ENCODE measurements around the gene HLA-DMA. TPM values are rescaled to one million over a fixed set of nuclear protein-coding genes. Genes with fewer than 3 reads are reported as not detected.

HLA-DMA gene
- total and polyA plus RNA-seq, 2 of the 4 experiments (the other 2 are of a cell fraction): 2.3 to 8.3 TPM

GRCh38 chr6:32975886-32976285, 23.0 kb upstream of the HLA-DMA start (continued):
- TF ChIP-seq MAZ (IDR thresholded peaks at IDR 0.05; ENCODE audit: borderline replicate concordance, low read depth, low read length) (no peak), RCOR1 (IDR thresholded peaks at IDR 0.05; ENCODE audit: insufficient replicate concordance, low read length) (no peak), CEBPB (IDR thresholded peaks at IDR 0.05; ENCODE audit: low read depth, low read length) (no peak), CHD1 (IDR thresholded peaks at IDR 0.05; ENCODE audit: low read depth, low read length) (no peak), POLR2A (IDR thresholded peaks at IDR 0.05; ENCODE audit: low read depth, low read length) (no peak)
- TF ChIP-seq, protein P1, sequence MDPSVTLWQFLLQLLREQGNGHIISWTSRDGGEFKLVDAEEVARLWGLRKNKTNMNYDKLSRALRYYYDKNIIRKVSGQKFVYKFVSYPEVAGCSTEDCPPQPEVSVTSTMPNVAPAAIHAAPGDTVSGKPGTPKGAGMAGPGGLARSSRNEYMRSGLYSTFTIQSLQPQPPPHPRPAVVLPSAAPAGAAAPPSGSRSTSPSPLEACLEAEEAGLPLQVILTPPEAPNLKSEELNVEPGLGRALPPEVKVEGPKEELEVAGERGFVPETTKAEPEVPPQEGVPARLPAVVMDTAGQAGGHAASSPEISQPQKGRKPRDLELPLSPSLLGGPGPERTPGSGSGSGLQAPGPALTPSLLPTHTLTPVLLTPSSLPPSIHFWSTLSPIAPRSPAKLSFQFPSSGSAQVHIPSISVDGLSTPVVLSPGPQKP (IDR thresholded peaks at IDR 0.05; ENCODE audit: borderline replicate concordance, low read depth, low read length): no peak
